Stimulated activated CD4-positive, alpha-beta T cell treated with anti-CD3 and anti-CD28 coated beads, Interleukin-4, amount 100 ng/mL, for 24 hours (primary cell): ENCODE results near the gene USP36.

Source experiments
- DNase-seq: peaks from one replicate; pipeline ENCODE4 v3.0.0-alpha.2; 2020

USP36 gene

GRCh38 chr17:78808163-78808562 lies 32.5 kb downstream of the USP36 start:
- DNase-seq = no peak

GRCh38 chr17:78806451-78806850 lies 34.2 kb downstream of the USP36 start:
- DNase-seq = peak; percentile 33

GRCh38 chr17:78805301-78805700 lies 35.3 kb downstream of the USP36 start:
- DNase-seq = peak; percentile 79

- peak; percentile 52 for DNase-seq
These were observed 35.8 kb downstream of the USP36 start for GRCh38 chr17:78804777-78805176.

GRCh38 chr17:78803186-78803845 lies 37.3 kb downstream of the USP36 start:
- no peak for DNase-seq

GRCh38 chr17:78802459-78802858 lies 38.2 kb downstream of the USP36 start:
- DNase-seq = no peak

GRCh38 chr17:78802008-78802407 lies 38.6 kb downstream of the USP36 start:
- DNase-seq = no peak

GRCh38 chr17:78800132-78800931 lies 40.3 kb downstream of the USP36 start:
- DNase-seq = no peak

- no peak for DNase-seq
These were observed 41.7 kb downstream of the USP36 start for GRCh38 chr17:78798695-78799559.

- no peak for DNase-seq
These were observed 42.7 kb downstream of the USP36 start for GRCh38 chr17:78797691-78798585.

GRCh38 chr17:78797213-78797612 lies 43.4 kb downstream of the USP36 start:
- DNase-seq = no peak

GRCh38 chr17:78796517-78796900 lies 44.1 kb downstream of the USP36 start:
- no peak for DNase-seq

GRCh38 chr17:78795861-78796516 lies 44.6 kb downstream of the USP36 start:
- DNase-seq = no peak

- DNase-seq = no peak
These were observed 45.6 kb downstream of the USP36 start for GRCh38 chr17:78794864-78795640.

GRCh38 chr17:78794399-78794798 lies 46.2 kb downstream of the USP36 start:
- DNase-seq = no peak

- DNase-seq = no peak
These were observed 46.6 kb downstream of the USP36 start for GRCh38 chr17:78793968-78794367.

GRCh38 chr17:78793415-78793814 lies 47.2 kb downstream of the USP36 start:
- no peak for DNase-seq

GRCh38 chr17:78791840-78792709 lies 48.5 kb downstream of the USP36 start:
- no peak for DNase-seq

- DNase-seq = no peak
These were observed 50.1 kb downstream of the USP36 start for GRCh38 chr17:78790552-78790951.

GRCh38 chr17:78789663-78790181 lies 50.9 kb downstream of the USP36 start:
- no peak for DNase-seq
